PFSK-1 (cell line): ENCODE data around the gene SASH1.

Experiments
- FOXP2 ChIP-seq: optimal IDR thresholded peaks from 2 replicates; pipeline ENCODE3; 2011; ENCODE audit warnings: borderline replicate concordance, control low read depth, inconsistent platforms; ENCODE audit not compliant: insufficient read depth; ENCODE audit errors: extremely low read length, extremely low read depth
- POLR2AphosphoS5 ChIP-seq: IDR thresholded peaks from 2 replicates; pipeline ENCODE4 v1.6.1; 2012; ENCODE audit warnings: low read depth, mild to moderate bottlenecking, control low read depth, low read length, moderate library complexity
- REST ChIP-seq, 2 experiments: IDR thresholded peaks; 2 replicates each; pipeline versions ENCODE4 v1.6.1 to v1.8.0; 2011 to 2012; ENCODE audit warnings: low read depth in 2 of 2, low read length in 2 of 2, control low read depth in 1 of 2, inconsistent platforms in 1 of 2, mild to moderate bottlenecking in 1 of 2, moderate library complexity in 1 of 2; ENCODE audit not compliant: insufficient read depth in 1 of 2
- SIN3A ChIP-seq: IDR thresholded peaks from 2 replicates; pipeline ENCODE4 v1.6.1; 2012; ENCODE audit warnings: mild to moderate bottlenecking, low read length, moderate library complexity, borderline replicate concordance; ENCODE audit not compliant: insufficient read depth
- TAF1 ChIP-seq: IDR thresholded peaks from 2 replicates; pipeline ENCODE4 v1.6.1; 2012; ENCODE audit warnings: low read length, control low read depth, borderline replicate concordance; ENCODE audit not compliant: insufficient read depth

- TF ChIP-seq POLR2AphosphoS5, result no peak
- TF ChIP-seq TAF1, result no peak
- TF ChIP-seq REST (IDR thresholded peaks at IDR 0.05; ENCODE audit: insufficient read depth in 1 of 2, low read depth in 2 of 2, low read length in 2 of 2), result no peak
- no peak for TF ChIP-seq FOXP2
- TF ChIP-seq SIN3A, result no peak
Observed at GRCh38 chr6:148457843-148458159, 115.2 kb downstream of the SASH1 start.
